ENCODE data around the gene ORMDL3.

DNA sequence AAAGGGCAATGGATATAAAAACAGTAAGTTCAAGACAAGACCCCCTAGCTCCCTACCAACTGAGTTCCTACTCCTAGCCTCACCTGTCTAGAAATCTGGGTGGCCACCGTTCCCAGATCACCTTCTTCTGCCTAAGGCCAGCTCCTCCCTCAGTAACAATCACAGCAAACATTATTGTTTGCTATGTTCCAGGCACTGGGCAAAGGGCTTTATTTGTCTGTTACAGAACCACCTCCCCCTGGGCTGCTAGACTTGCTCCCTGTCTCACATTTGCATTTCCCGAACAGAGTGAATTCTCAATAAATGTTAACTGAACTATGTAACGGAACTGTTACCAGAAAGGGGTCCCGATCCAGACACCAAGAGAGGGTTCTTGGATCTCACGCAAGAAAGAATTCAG is 6.9 kb upstream of the ORMDL3 start:
- TF ChIP-seq, protein P1, sequence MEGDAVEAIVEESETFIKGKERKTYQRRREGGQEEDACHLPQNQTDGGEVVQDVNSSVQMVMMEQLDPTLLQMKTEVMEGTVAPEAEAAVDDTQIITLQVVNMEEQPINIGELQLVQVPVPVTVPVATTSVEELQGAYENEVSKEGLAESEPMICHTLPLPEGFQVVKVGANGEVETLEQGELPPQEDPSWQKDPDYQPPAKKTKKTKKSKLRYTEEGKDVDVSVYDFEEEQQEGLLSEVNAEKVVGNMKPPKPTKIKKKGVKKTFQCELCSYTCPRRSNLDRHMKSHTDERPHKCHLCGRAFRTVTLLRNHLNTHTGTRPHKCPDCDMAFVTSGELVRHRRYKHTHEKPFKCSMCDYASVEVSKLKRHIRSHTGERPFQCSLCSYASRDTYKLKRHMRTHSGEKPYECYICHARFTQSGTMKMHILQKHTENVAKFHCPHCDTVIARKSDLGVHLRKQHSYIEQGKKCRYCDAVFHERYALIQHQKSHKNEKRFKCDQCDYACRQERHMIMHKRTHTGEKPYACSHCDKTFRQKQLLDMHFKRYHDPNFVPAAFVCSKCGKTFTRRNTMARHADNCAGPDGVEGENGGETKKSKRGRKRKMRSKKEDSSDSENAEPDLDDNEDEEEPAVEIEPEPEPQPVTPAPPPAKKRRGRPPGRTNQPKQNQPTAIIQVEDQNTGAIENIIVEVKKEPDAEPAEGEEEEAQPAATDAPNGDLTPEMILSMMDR (IDR thresholded peaks at IDR 0.05 in 4 of 5, conservative IDR thresholded peaks at IDR 0.05 in 1 of 5) = no peak
- no peak for TF ChIP-seq POLR2A (IDR thresholded peaks at IDR 0.05)

All from gastrocnemius medialis (tissue), 4 donors.